Left ventricle myocardium inferior (tissue), 1 donor: ENCODE results near the gene PSD. TPM values are rescaled to one million over a fixed set of nuclear protein-coding genes. Genes with fewer than 3 reads are reported as not detected.

ENCODE experiments used
- DNase-seq: peaks from one replicate; pipeline ENCODE4 v3.0.0-alpha.2; 2020
- H3K27ac ChIP-seq: fragments of 200-600 bp; replicated peaks from 2 replicates; pipeline ENCODE4 v1.8.0; 2021
- H3K27me3 ChIP-seq: fragments of 200-600 bp; 2 replicates; pipeline ENCODE4 v1.8.0; 2021; ENCODE audit warnings: low read depth
- H3K36me3 ChIP-seq: fragments of 200-600 bp; 2 replicates; pipeline ENCODE4 v1.8.0; 2021
- H3K4me1 ChIP-seq: fragments of 200-600 bp; 2 replicates; pipeline ENCODE4 v1.8.0; 2021
- H3K4me3 ChIP-seq: fragments of 200-600 bp; 2 replicates; pipeline ENCODE4 v1.8.0; 2021; ENCODE audit warnings: mild to moderate bottlenecking, moderate library complexity
- H3K9me3 ChIP-seq: fragments of 200-600 bp; replicated peaks from 2 replicates; pipeline ENCODE4 v1.8.0; 2021
- CTCF ChIP-seq: fragments of 200-600 bp; IDR thresholded peaks from 2 replicates; pipeline ENCODE4 v1.8.0; 2021; ENCODE audit warnings: antibody characterized with exemption, mild to moderate bottlenecking, borderline replicate concordance
- intact Hi-C: fragments of 100-400 bp; cut with micrococcal nuclease; formaldehyde crosslinking; loops from one replicate; pipeline ENCODE4 v1.11.0; 2022
- total RNA-seq: library from RNA; stranded (reverse); fragmentation: NEBNext Ultra II Directional; extraction: Animal tissue kit (Norgen Biotek cat#: 25700); gene quantifications from one replicate; pipeline ENCODE4 v1.2.1, GENCODE V29; 2021
- donor health status: DM: no; HTN: yes; CAD: no; lungs with severe emphysema.

The PSD gene
- total RNA-seq, 1 donor from 2014 or later, result 0.93 TPM

- Histone ChIP-seq H3K27ac (no peak overlapping the region), H3K4me1 (peaks cover 22% of the 10 kb centered on the region), H3K9me3 (no peaks in the 10 kb centered on the region), H3K4me3 (no peak overlapping the region), H3K36me3 (no peaks in the 10 kb centered on the region), H3K27me3 (peaks cover 99% of the 10 kb centered on the region)
- intact Hi-C loops, result no loop called here
- TF ChIP-seq CTCF, result no peak
- no peak for DNase-seq
These were observed 6.3 kb downstream of the PSD start for GRCh38 chr10:102412293-102412692.

GRCh38 chr10:102411341-102412255 lies 7.0 kb downstream of the PSD start:
- no peaks in the 10 kb centered on the region for H3K9me3 ChIP-seq
- H3K4me1 ChIP-seq, result peaks cover 22% of the 10 kb centered on the region
- no peak overlapping the region for H3K27ac ChIP-seq
- H3K27me3 ChIP-seq, result peaks cover 97% of the 10 kb centered on the region
- intact Hi-C loops, result no loop called here
- TF ChIP-seq CTCF, result no peak
- H3K4me3 ChIP-seq, result no peak overlapping the region
- no peak for DNase-seq
- H3K36me3 ChIP-seq, result no peaks in the 10 kb centered on the region

- H3K36me3 ChIP-seq, result no peaks in the 10 kb centered on the region
- intact Hi-C loops, result no loop called here
- DNase-seq, result no peak
- no peaks in the 10 kb centered on the region for H3K9me3 ChIP-seq
- H3K27me3 ChIP-seq, result peaks cover 87% of the 10 kb centered on the region
- peaks cover 22% of the 10 kb centered on the region for H3K4me1 ChIP-seq
- no peak overlapping the region for H3K27ac ChIP-seq
- no peak for TF ChIP-seq CTCF
- peak overlapping the region; percentile 60 for H3K4me3 ChIP-seq
These were observed 8.0 kb downstream of the PSD start for GRCh38 chr10:102410429-102411073.

DNA sequence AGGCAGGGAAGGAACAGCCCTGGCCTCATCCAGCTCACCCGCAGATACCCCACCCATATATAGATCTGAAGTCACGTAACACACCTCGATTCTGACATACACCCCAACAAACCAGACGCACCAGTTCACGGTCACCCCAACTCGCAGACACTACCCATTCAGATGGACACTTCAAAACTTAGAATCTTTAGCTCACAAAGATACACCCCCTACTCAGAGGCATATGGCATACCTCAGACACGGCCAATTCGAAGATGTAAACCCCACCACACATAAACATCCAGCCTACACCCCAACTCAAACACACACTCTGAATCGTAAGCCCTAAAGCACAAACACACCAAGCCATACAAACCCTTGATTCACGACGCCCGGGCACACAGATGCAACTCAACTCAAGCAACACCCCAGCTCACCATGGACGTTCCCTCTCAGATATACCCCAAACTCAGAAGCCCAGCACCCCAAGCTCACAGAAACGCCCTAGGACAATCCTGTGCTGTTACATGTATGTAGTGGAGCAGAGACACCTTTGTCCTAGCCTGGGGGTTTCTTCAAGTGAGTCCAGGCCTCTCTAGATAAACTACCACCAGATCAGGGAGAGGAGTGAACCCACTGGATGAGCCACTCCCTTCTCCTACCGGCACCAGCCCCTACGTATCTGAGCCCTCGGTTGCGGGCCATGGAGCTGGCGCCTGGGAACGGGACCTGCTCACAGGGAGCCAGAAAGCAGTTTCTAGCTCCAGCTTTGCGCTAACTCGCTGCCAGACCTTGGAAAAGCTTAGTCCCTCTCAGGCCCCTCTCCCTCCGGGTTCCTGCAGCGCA lies 8.8 kb downstream of the PSD start:
- no peaks in the 10 kb centered on the region for H3K36me3 ChIP-seq
- peak overlapping the region; percentile 61 for H3K4me3 ChIP-seq
- H3K27me3 ChIP-seq, result peaks cover 79% of the 10 kb centered on the region
- H3K27ac ChIP-seq, result no peak overlapping the region
- no peaks in the 10 kb centered on the region for H3K9me3 ChIP-seq
- no peak for TF ChIP-seq CTCF
- DNase-seq, result no peak
- H3K4me1 ChIP-seq, result peaks cover 22% of the 10 kb centered on the region
- intact Hi-C loops, result no loop called here
